Mesothelial cell of epicardium (in vitro differentiated cells): ENCODE results near the gene KIF2A. TPM values are rescaled to one million over a fixed set of nuclear protein-coding genes. Genes with fewer than 3 reads are reported as not detected.

ENCODE experiments used
- DNase-seq, 2 experiments: peaks; one replicate each; pipeline ENCODE4 v3.0.0; 2021; ENCODE audit warnings: low spot score in 2 of 2; ENCODE audit not compliant: unreplicated experiment in 2 of 2
- H3K27ac Mint-ChIP-seq: 2 replicates; pipeline ENCODE4 v1.8.0; 2021; ENCODE audit warnings: mixed read lengths
- H3K27me3 Mint-ChIP-seq: 2 replicates; pipeline ENCODE4 v1.8.0; 2021; ENCODE audit warnings: low read depth, mixed read lengths
- H3K36me3 Mint-ChIP-seq: 2 replicates; pipeline ENCODE4 v1.8.0; 2021; ENCODE audit warnings: mixed read lengths
- H3K4me1 Mint-ChIP-seq: 2 replicates; pipeline ENCODE4 v1.8.0; 2021; ENCODE audit warnings: mixed read lengths
- H3K4me3 Mint-ChIP-seq: 2 replicates; pipeline ENCODE4 v1.8.0; 2021; ENCODE audit warnings: mild to moderate bottlenecking, moderate library complexity, mixed read lengths
- H3K9me3 Mint-ChIP-seq: 2 replicates; pipeline ENCODE4 v1.8.0; 2021; ENCODE audit warnings: mixed read lengths
- total RNA-seq: library from RNA; stranded (reverse); gene quantifications from 3 replicates; pipeline ENCODE4 v1.2.1, GENCODE V29; 2021
- TF ChIP-seq, protein P1 (sequence below): fragments of 200-600 bp; sonication (generic); IDR thresholded peaks from one replicate; pipeline ENCODE4 v1.5.0; 2021; ENCODE audit warnings: antibody characterized with exemption; ENCODE audit not compliant: unreplicated experiment

The KIF2A gene
- total RNA-seq, 1 donor from 2014 or later, result 56.9 TPM

DNA sequence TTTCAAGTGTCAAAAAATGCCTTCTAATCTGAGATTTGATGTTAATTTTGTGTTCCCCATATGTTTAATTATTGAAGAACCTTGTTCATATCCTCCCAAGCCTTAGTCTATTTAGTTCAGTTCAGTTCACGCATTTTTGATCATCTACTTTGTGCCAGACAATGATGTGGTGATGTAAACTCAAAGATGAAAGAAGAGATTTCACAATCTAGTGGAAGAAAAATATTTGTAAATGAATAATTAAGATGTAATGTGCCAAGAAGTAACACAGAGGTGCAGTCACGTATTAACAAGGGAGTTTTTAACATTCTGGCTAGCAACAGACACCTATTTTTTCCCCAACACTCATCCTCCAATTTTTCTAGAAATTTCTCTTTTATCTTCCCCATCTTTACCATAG is 22.1 kb upstream of the KIF2A start:
- H3K27me3 Mint-ChIP-seq, result peaks cover 3% of the 10 kb centered on the region
- TF ChIP-seq, protein P1, sequence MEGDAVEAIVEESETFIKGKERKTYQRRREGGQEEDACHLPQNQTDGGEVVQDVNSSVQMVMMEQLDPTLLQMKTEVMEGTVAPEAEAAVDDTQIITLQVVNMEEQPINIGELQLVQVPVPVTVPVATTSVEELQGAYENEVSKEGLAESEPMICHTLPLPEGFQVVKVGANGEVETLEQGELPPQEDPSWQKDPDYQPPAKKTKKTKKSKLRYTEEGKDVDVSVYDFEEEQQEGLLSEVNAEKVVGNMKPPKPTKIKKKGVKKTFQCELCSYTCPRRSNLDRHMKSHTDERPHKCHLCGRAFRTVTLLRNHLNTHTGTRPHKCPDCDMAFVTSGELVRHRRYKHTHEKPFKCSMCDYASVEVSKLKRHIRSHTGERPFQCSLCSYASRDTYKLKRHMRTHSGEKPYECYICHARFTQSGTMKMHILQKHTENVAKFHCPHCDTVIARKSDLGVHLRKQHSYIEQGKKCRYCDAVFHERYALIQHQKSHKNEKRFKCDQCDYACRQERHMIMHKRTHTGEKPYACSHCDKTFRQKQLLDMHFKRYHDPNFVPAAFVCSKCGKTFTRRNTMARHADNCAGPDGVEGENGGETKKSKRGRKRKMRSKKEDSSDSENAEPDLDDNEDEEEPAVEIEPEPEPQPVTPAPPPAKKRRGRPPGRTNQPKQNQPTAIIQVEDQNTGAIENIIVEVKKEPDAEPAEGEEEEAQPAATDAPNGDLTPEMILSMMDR, result no peak
- H3K4me1 Mint-ChIP-seq, result peaks cover 7% of the 10 kb centered on the region
- no peak overlapping the region for H3K4me3 Mint-ChIP-seq
- no peaks in the 10 kb centered on the region for H3K36me3 Mint-ChIP-seq
- H3K9me3 Mint-ChIP-seq, result peaks cover 8% of the 10 kb centered on the region
- DNase-seq, result no peak
- no peak overlapping the region for H3K27ac Mint-ChIP-seq

DNA sequence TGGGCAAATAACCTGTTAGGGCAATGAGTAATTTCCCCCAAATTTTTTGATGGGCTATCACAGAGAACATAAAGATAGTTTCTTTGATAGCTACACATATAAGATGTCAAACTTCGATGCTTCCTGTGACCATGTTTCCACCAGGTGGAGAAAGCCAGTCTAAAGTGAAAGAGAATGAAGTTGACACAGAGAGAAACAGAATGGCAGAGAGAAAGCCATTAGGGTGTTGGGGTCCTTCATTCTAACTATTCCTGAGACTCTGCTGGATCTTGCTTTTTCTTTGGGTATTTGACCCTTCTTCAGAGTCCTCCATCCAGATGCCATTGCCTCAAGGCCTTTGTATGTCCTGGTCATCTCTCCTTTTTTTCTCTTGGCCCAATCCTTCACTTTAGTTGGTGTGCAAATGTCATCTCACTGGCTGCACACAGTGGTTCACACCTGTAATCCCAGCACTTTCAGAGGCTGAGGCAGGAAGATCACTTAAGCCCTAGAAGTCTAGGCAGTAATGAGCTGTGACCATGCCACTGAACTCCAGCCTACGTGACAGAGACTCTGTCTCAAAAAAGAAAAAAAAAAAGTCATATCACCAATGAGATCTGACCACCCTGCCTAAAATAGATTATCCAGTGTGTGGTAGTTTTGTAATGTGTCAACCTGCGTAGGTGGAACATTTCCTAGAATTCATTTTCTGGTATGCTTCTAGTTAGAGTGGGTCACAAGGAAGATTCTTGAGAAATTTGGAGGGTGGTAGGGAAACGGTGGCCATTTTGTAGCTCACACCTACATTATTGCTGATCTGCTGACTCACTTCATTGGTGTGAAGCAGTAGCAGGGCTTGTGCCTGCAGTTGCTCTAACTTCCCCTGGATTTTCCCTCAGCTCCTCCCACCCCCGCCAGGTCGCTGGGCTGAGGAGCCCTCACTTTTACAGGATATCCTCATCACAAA is 20.8 kb upstream of the KIF2A start:
- no peaks in the 10 kb centered on the region for H3K36me3 Mint-ChIP-seq
- TF ChIP-seq, protein P1, result no peak
- H3K4me1 Mint-ChIP-seq, result peaks cover 3% of the 10 kb centered on the region
- no peak overlapping the region for H3K4me3 Mint-ChIP-seq
- H3K27me3 Mint-ChIP-seq, result peaks cover 3% of the 10 kb centered on the region
- H3K27ac Mint-ChIP-seq, result no peak overlapping the region
- DNase-seq, result no peak
- peaks cover 8% of the 10 kb centered on the region for H3K9me3 Mint-ChIP-seq

DNA sequence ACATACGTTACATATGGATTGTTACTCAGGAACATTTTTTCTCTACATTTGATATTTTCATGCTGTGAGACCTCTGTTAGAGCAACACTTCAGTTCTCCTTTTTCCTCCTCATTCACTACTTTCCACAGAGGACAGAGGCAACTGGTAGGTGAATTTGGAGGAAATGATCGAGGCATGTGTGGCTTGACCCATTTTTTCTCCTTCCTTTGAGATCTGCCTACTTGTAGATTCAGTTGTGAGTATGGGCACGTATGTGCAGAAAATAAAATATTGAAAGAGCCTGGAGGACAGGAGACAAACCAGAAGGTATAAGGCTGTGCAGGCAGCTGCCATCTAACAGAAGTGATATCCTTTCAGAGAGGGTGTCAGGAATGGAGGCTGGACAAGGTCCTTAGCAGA is 19.2 kb upstream of the KIF2A start:
- TF ChIP-seq, protein P1, result no peak
- H3K27ac Mint-ChIP-seq, result no peak overlapping the region
- peaks cover 3% of the 10 kb centered on the region for H3K27me3 Mint-ChIP-seq
- DNase-seq, result no peak
- no peaks in the 10 kb centered on the region for H3K36me3 Mint-ChIP-seq
- no peaks in the 10 kb centered on the region for H3K4me1 Mint-ChIP-seq
- no peak overlapping the region for H3K4me3 Mint-ChIP-seq
- peaks cover 8% of the 10 kb centered on the region for H3K9me3 Mint-ChIP-seq

DNA sequence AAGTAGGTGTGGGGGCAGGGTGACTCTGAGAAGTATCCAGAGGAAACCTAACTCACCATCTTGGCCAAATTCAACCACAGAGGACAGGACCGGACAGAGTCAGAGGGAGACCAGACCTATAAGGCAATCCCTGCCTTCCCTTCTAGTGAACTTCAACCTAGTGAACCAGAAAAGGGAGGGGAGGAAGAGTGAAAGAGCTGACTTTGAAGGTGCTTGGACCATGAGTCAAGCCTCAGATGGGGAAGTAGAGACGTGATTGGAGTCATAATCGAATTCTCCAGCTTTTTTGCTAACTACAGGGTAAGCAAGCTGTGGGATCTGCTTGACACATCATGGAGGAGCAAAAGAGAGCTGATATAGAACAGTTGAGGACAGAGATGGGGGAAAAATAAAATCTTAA is 18.8 kb upstream of the KIF2A start:
- TF ChIP-seq, protein P1, result no peak
- no peaks in the 10 kb centered on the region for H3K36me3 Mint-ChIP-seq
- H3K4me3 Mint-ChIP-seq, result no peak overlapping the region
- no peak for DNase-seq
- peaks cover 8% of the 10 kb centered on the region for H3K9me3 Mint-ChIP-seq
- no peak overlapping the region for H3K27ac Mint-ChIP-seq
- no peaks in the 10 kb centered on the region for H3K4me1 Mint-ChIP-seq
- peaks cover 3% of the 10 kb centered on the region for H3K27me3 Mint-ChIP-seq

DNA sequence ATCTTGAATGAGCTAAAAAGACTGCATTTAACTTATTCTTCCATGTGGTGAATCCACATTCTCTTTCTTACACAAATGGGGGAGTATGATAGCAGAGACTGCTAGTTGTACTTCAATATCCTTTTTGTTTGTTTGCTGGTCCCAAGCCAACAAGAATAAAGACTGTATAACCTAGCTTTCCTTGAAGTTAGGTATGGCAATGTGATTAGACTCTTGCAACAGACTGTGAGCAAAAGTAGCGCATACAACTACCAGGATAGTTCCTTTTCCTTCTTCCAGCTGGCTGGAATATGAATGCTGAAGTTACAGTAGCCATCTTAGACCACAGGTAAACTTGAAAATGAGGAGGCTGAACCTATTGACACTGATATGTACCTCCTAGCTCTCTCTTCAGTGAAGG is 17.9 kb upstream of the KIF2A start:
- H3K4me3 Mint-ChIP-seq, result no peak overlapping the region
- H3K4me1 Mint-ChIP-seq, result no peaks in the 10 kb centered on the region
- peaks cover 16% of the 10 kb centered on the region for H3K9me3 Mint-ChIP-seq
- TF ChIP-seq, protein P1, result no peak
- peaks cover 3% of the 10 kb centered on the region for H3K27me3 Mint-ChIP-seq
- no peak for DNase-seq
- H3K36me3 Mint-ChIP-seq, result no peaks in the 10 kb centered on the region
- no peak overlapping the region for H3K27ac Mint-ChIP-seq
